Gastroesophageal sphincter (tissue), 4 donors: Measurements from ENCODE around the gene DHX34. TPM values are rescaled to one million over a fixed set of nuclear protein-coding genes. Genes with fewer than 3 reads are reported as not detected.

Experiments
- ATAC-seq: fragments of 150-250 bp; one replicate; pipeline ENCODE4 v1.9.1; 2016; ENCODE audit warnings: mild to moderate bottlenecking, moderate library complexity
- H3K27ac ChIP-seq, 4 donors: fragments of 200-600 bp; sonication (generic) in 3 of 4; 1 replicate in 3 of 4; 2 replicates in 1 of 4; pipeline ENCODE4 v1.5.1; 2016 to 2019
- H3K27me3 ChIP-seq: fragments of 200-600 bp; sonication (generic); one replicate; pipeline ENCODE4 v1.5.1; 2019
- H3K36me3 ChIP-seq, 2 donors: fragments of 200-600 bp; sonication (generic); one replicate each; pipeline ENCODE4 v1.5.1; 2019; ENCODE audit warnings: control low read depth in 1 of 2
- H3K4me1 ChIP-seq, 3 donors: fragments of 200-600 bp; sonication (generic); 1 replicate in 2 of 3; 2 replicates in 1 of 3; pipeline ENCODE4 v1.5.1; 2016 to 2019; ENCODE audit warnings: control low read depth in 2 of 3
- H3K4me3 ChIP-seq, 2 donors: fragments of 200-600 bp; sonication (generic); one replicate each; pipeline ENCODE4 v1.5.1; 2019; ENCODE audit warnings: mild to moderate bottlenecking in 1 of 2, moderate library complexity in 1 of 2
- H3K9me3 ChIP-seq, 3 donors: fragments of 200-600 bp; sonication (generic); one replicate each; pipeline ENCODE4 v1.5.1; 2017 to 2019; ENCODE audit warnings: control low read depth in 2 of 3
- CTCF ChIP-seq, 4 experiments: fragments of 200-600 bp in 2 of 4; fragments of 450-650 bp in 2 of 4; sonication (generic) in 1 of 4; IDR thresholded peaks; one replicate each; pipeline ENCODE4 v1.5.1; 2017 to 2019; ENCODE audit warnings: antibody characterized with exemption in 4 of 4, mild to moderate bottlenecking in 2 of 4, moderate library complexity in 2 of 4
- EP300 ChIP-seq: sonication (generic); formaldehyde crosslinking; IDR thresholded peaks from one replicate; pipeline ENCODE4 v1.6.1; 2017; ENCODE audit warnings: antibody characterized with exemption, mild to moderate bottlenecking
- POLR2A ChIP-seq, 2 donors: fragments of 450-650 bp; IDR thresholded peaks; one replicate each; pipeline ENCODE4 v1.6.1; 2017; ENCODE audit warnings: antibody characterized with exemption in 2 of 2, mild to moderate bottlenecking in 2 of 2, moderate library complexity in 1 of 2
- POLR2AphosphoS5 ChIP-seq: sonication (generic); formaldehyde crosslinking; IDR thresholded peaks from one replicate; pipeline ENCODE4 v1.6.1; 2017; ENCODE audit warnings: antibody characterized with exemption
- WGBS, 2 donors: methylation state at CpG; one replicate each; pipeline ENCODE4 v1.1.5; 2018; ENCODE audit warnings: low coverage in 1 of 2; 5-methylcytosine and 5-hydroxymethylcytosine counted together
- total RNA-seq, 4 donors: library from RNA; depleted of rRNA; stranded (reverse); fragments of >200 nt; gene quantifications; one replicate each; pipeline ENCODE4 v1.1.0, GENCODE V29; 2016

Gene DHX34
- total RNA-seq, 4 donors from 2014 or later, result 8.7 to 16.0 (median 12.3) TPM

GRCh38 chr19:47419030-47419783, 70.1 kb downstream of the DHX34 start, which contains the start of gene MEIS3:
TSS of gene MEIS3 (minus strand) at chr19:47419527. CDS start at chr19:47419081, 446 bp downstream.
- H3K27me3 ChIP-seq, result peaks cover 82% of the 10 kb centered on the region
- no peaks in the 10 kb centered on the region for H3K9me3 ChIP-seq
- TF ChIP-seq CTCF (IDR thresholded peaks at IDR 0.05), result no peak
- no peak for TF ChIP-seq POLR2A (IDR thresholded peaks at IDR 0.05)
- no peak for TF ChIP-seq POLR2AphosphoS5
- TF ChIP-seq EP300, result no peak
- peak; percentile 54 for ATAC-seq
- H3K27ac ChIP-seq, result peak within 1 kb of the TSS in 3 of 4 donors; percentile 37 to 70 (median 55)
- 9% methylated on average over 7 of the region's 70 CpGs; no CpG with 5 or more reads in 1 of the 2 donors for WGBS, 2 donors
- peaks cover 0 to 6% of the 10 kb centered on the region in 2 donors for H3K36me3 ChIP-seq
- H3K4me3 ChIP-seq, result peak within 1 kb of the TSS; percentile 49 to 63
- peaks cover 0 to 41% (median 8%) of the 10 kb centered on the region in 3 donors for H3K4me1 ChIP-seq

- TF ChIP-seq CTCF (IDR thresholded peaks at IDR 0.05) (no peak), EP300 (no peak), POLR2A (IDR thresholded peaks at IDR 0.05) (no peak), POLR2AphosphoS5 (no peak)
- WGBS, 2 donors, result 22 to 30% methylated on average over 4 to 5 of the region's 19 CpGs
- H3K4me3 ChIP-seq, result no peak overlapping the region
- H3K27me3 ChIP-seq, result peaks cover 88% of the 10 kb centered on the region
- H3K36me3 ChIP-seq, result peaks cover 0 to under 1% of the 10 kb centered on the region in 2 donors
- H3K4me1 ChIP-seq, result peaks cover 0 to 41% (median 8%) of the 10 kb centered on the region in 3 donors
- no peaks in the 10 kb centered on the region for H3K9me3 ChIP-seq
- H3K27ac ChIP-seq, result no peak overlapping the region
- no peak for ATAC-seq
Observed at GRCh38 chr19:47419789-47420188, 70.7 kb downstream of the DHX34 start.

- no peak overlapping the region for H3K4me3 ChIP-seq
- no peak for ATAC-seq
- H3K9me3 ChIP-seq, result no peaks in the 10 kb centered on the region
- H3K27me3 ChIP-seq, result peaks cover 94% of the 10 kb centered on the region
- TF ChIP-seq POLR2A (IDR thresholded peaks at IDR 0.05) (no peak), POLR2AphosphoS5 (no peak), CTCF (IDR thresholded peaks at IDR 0.05) (no peak), EP300 (no peak)
- WGBS, 2 donors, result 27 to 67% methylated on average over 1 to 4 of the region's 16 CpGs
- peaks cover 0 to 41% (median 8%) of the 10 kb centered on the region in 3 donors for H3K4me1 ChIP-seq
- H3K27ac ChIP-seq, result no peak overlapping the region
- no peaks in the 10 kb centered on the region for H3K36me3 ChIP-seq
Observed at GRCh38 chr19:47421244-47421786, 72.2 kb downstream of the DHX34 start.

GRCh38 chr19:47421844-47422395, 72.8 kb downstream of the DHX34 start:
- TF ChIP-seq CTCF (IDR thresholded peaks at IDR 0.05) (no peak), POLR2A (IDR thresholded peaks at IDR 0.05) (no peak), EP300 (no peak), POLR2AphosphoS5 (no peak)
- 3% methylated on average over 23 of the region's 31 CpGs; no CpG with 5 or more reads in 1 of the 2 donors for WGBS, 2 donors
- Histone ChIP-seq H3K27ac (no peak overlapping the region), H3K4me1 (peaks cover 0 to 36% (median 8%) of the 10 kb centered on the region in 3 donors), H3K27me3 (peaks cover 89% of the 10 kb centered on the region), H3K36me3 (no peaks in the 10 kb centered on the region), H3K4me3 (no peak overlapping the region), H3K9me3 (no peaks in the 10 kb centered on the region)
- ATAC-seq, result no peak
